MG63 (cell line): ENCODE results near the gene SNCG. TPM values are rescaled to one million over a fixed set of nuclear protein-coding genes. Genes with fewer than 3 reads are reported as not detected.

ENCODE experiments used
- DNase-seq: peaks from one replicate; pipeline ENCODE4 v3.0.0-alpha.2; 2020
- H3K27me3 ChIP-seq: fragments of 250-450 bp; sonication (Bioruptor Pico); 2 replicates; pipeline ENCODE4 v1.5.1; 2020; ENCODE audit warnings: mild to moderate bottlenecking, moderate library complexity
- H3K36me3 ChIP-seq: fragments of 250-450 bp; sonication (Bioruptor Pico); 2 replicates; pipeline ENCODE4 v1.5.1; 2020; ENCODE audit warnings: mild to moderate bottlenecking, moderate library complexity
- H3K4me3 ChIP-seq: fragments of 250-450 bp; sonication (Bioruptor Pico); 2 replicates; pipeline ENCODE4 v1.5.1; 2020; ENCODE audit warnings: mild to moderate bottlenecking, moderate library complexity
- H3K9me3 ChIP-seq: fragments of 250-450 bp; sonication (Bioruptor Pico); 2 replicates; pipeline ENCODE4 v1.5.1; 2020; ENCODE audit warnings: mild to moderate bottlenecking, moderate library complexity
- total RNA-seq: library from RNA; depleted of rRNA; stranded (reverse); fragments of >200 nt; shearing (Covaris generic); gene quantifications from 2 replicates; pipeline ENCODE4 v1.2.3, GENCODE V29; 2014; ENCODE audit warnings: low replicate concordance

SNCG gene
- total RNA-seq, 1 experiment from 2014 or later: 6.2 TPM

GRCh38 chr10:86955501-86956194, 2.8 kb upstream of the SNCG start:
- no peak for DNase-seq
- H3K27me3 ChIP-seq: no peaks in the 10 kb centered on the region
- no peaks in the 10 kb centered on the region for H3K36me3 ChIP-seq
- no peaks in the 10 kb centered on the region for H3K9me3 ChIP-seq
- no peak overlapping the region for H3K4me3 ChIP-seq

GRCh38 chr10:86956195-86956847, 2.1 kb upstream of the SNCG start:
- DNase-seq: no peak
- Histone ChIP-seq H3K36me3 (no peaks in the 10 kb centered on the region), H3K4me3 (no peak overlapping the region), H3K27me3 (no peaks in the 10 kb centered on the region), H3K9me3 (no peaks in the 10 kb centered on the region)

GRCh38 chr10:86956848-86957448, 1.5 kb upstream of the SNCG start:
- DNase-seq: no peak
- Histone ChIP-seq H3K9me3 (no peaks in the 10 kb centered on the region), H3K36me3 (no peaks in the 10 kb centered on the region), H3K4me3 (no peak overlapping the region), H3K27me3 (no peaks in the 10 kb centered on the region)

- Histone ChIP-seq H3K27me3 (no peaks in the 10 kb centered on the region), H3K4me3 (no peak within 1 kb of the TSS), H3K9me3 (no peaks in the 10 kb centered on the region), H3K36me3 (no peaks in the 10 kb centered on the region)
- DNase-seq: no peak
Measured at GRCh38 chr10:86957471-86958115, 806 bp upstream of the SNCG start, which contains the start of gene MMRN2. MMRN2 (minus strand) TSS chr10:86957615; CDS start chr10:86957541, 74 bp downstream.

- Histone ChIP-seq H3K36me3 (no peaks in the 10 kb centered on the region), H3K9me3 (no peaks in the 10 kb centered on the region), H3K27me3 (no peaks in the 10 kb centered on the region), H3K4me3 (no peak overlapping the region)
- peak; percentile 90 for DNase-seq
Measured at GRCh38 chr10:86958901-86959736, 720 bp downstream of the SNCG start.

- Histone ChIP-seq H3K27me3 (no peaks in the 10 kb centered on the region), H3K4me3 (no peak overlapping the region), H3K36me3 (no peaks in the 10 kb centered on the region), H3K9me3 (no peaks in the 10 kb centered on the region)
- DNase-seq: no peak
Measured at GRCh38 chr10:86959737-86960002, 1.3 kb downstream of the SNCG start.

GRCh38 chr10:86960003-86960862, 1.8 kb downstream of the SNCG start:
- Histone ChIP-seq H3K9me3 (no peaks in the 10 kb centered on the region), H3K27me3 (no peaks in the 10 kb centered on the region), H3K4me3 (no peak overlapping the region), H3K36me3 (no peaks in the 10 kb centered on the region)
- peak; percentile 57 for DNase-seq

- no peaks in the 10 kb centered on the region for H3K27me3 ChIP-seq
- no peak overlapping the region for H3K4me3 ChIP-seq
- no peaks in the 10 kb centered on the region for H3K9me3 ChIP-seq
- peaks cover 4% of the 10 kb centered on the region; the same call in 1 of the 2 replicates for H3K36me3 ChIP-seq
- no peak for DNase-seq
Measured at GRCh38 chr10:86960863-86961434, 2.5 kb downstream of the SNCG start.

GRCh38 chr10:86961481-86962091, 3.2 kb downstream of the SNCG start:
- no peaks in the 10 kb centered on the region for H3K27me3 ChIP-seq
- H3K9me3 ChIP-seq: no peaks in the 10 kb centered on the region
- peak; percentile 61 for DNase-seq
- peaks cover 4% of the 10 kb centered on the region for H3K36me3 ChIP-seq
- H3K4me3 ChIP-seq: no peak overlapping the region

- no peak for DNase-seq
- no peaks in the 10 kb centered on the region for H3K9me3 ChIP-seq
Measured at GRCh38 chr10:86962136-86962980, 4.0 kb downstream of the SNCG start.

GRCh38 chr10:86962981-86963310, 4.5 kb downstream of the SNCG start:
- no peaks in the 10 kb centered on the region for H3K27me3 ChIP-seq
- peaks cover 6% of the 10 kb centered on the region for H3K36me3 ChIP-seq
- no peak for DNase-seq

More at GRCh38 chr10:86962136-86962980, 4.0 kb downstream of the SNCG start:
- Histone ChIP-seq H3K27me3 (no peaks in the 10 kb centered on the region), H3K4me3 (no peak overlapping the region), H3K36me3 (peaks cover 6% of the 10 kb centered on the region)

GRCh38 chr10:86963341-86963919, 5.0 kb downstream of the SNCG start:
- no peaks in the 10 kb centered on the region for H3K27me3 ChIP-seq
- DNase-seq: no peak
- H3K9me3 ChIP-seq: no peaks in the 10 kb centered on the region
- H3K36me3 ChIP-seq: peaks cover 6% of the 10 kb centered on the region
- H3K4me3 ChIP-seq: no peak overlapping the region

More at GRCh38 chr10:86962981-86963310, 4.5 kb downstream of the SNCG start:
- Histone ChIP-seq H3K4me3 (no peak overlapping the region), H3K9me3 (no peaks in the 10 kb centered on the region)

GRCh38 chr10:86964061-86964846, 5.9 kb downstream of the SNCG start:
- no peak for DNase-seq
- Histone ChIP-seq H3K4me3 (no peak overlapping the region), H3K9me3 (no peaks in the 10 kb centered on the region)

GRCh38 chr10:86964847-86965190, 6.4 kb downstream of the SNCG start:
- Histone ChIP-seq H3K27me3 (no peaks in the 10 kb centered on the region), H3K9me3 (no peaks in the 10 kb centered on the region), H3K36me3 (peaks cover 9% of the 10 kb centered on the region), H3K4me3 (no peak overlapping the region)
- no peak for DNase-seq

More at GRCh38 chr10:86964061-86964846, 5.9 kb downstream of the SNCG start:
- Histone ChIP-seq H3K27me3 (no peaks in the 10 kb centered on the region), H3K36me3 (peaks cover 9% of the 10 kb centered on the region)
